Retinal pigment epithelial cell (primary cell): ENCODE measurements around the gene IBSP.

ENCODE experiments used
- DNase-seq: peaks from one replicate; pipeline ENCODE4 v3.0.0-alpha.2; 2010; ENCODE audit warnings: low read depth
- H3K4me3 ChIP-seq: 2 replicates; pipeline ENCODE4 v1.5.1; 2011; ENCODE audit warnings: mild to moderate bottlenecking, low read length, control low read depth, moderate library complexity
- CTCF ChIP-seq: conservative IDR thresholded peaks from 2 replicates; pipeline ENCODE4 v1.5.1; 2011; ENCODE audit warnings: low read depth, low read length, control low read depth, inconsistent platforms

IBSP gene

DNA sequence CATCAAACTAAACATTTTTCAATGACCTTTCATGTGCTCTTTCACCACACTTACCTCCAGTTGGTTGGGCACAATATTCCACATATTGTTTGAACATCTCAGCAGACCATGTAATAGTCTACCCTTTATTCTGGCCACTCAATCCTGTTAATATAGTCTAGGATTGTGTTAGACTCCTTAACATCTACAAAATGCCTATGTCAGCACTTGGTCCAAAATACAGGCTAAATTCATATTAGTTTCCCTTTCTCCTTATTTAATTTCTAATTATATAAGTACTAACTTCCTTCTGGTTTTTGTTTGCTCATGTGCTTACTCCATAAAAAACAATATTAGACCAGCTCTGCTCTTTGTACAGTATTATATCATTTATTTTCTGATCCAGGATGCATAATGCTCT, 54.5 kb downstream of the IBSP start:
- TF ChIP-seq CTCF, result no peak
- no peak overlapping the region for H3K4me3 ChIP-seq

GRCh38 chr4:87855559-87855958, 56.2 kb downstream of the IBSP start:
- TF ChIP-seq CTCF, result no peak
- no peak for DNase-seq
- H3K4me3 ChIP-seq, result no peak overlapping the region

More for the DNA sequence above, 54.5 kb downstream of the IBSP start:
- DNase-seq, result no peak

DNA sequence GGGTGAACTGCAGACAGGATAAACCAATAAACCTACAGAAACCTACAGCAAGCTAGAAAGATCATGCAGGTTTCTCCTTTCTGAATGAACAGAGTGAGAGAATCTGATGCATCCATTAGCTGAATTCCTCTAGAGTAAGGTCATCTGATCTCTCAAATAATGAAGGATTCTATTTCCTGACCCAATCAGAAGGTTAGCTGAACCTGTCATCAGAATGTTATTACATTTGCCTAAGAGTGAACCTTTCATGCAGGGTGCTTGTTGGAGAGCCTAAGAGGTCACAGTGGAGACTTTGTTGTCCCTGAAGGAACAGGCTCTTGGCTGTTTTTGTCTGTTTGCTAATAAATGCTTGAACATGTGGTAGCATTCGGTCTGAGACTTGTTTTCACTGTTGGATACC, 57.5 kb downstream of the IBSP start:
- H3K4me3 ChIP-seq, result no peak overlapping the region
- DNase-seq, result no peak
- no peak for TF ChIP-seq CTCF

GRCh38 chr4:87857789-87858188, 58.4 kb downstream of the IBSP start:
- TF ChIP-seq CTCF, result no peak
- H3K4me3 ChIP-seq, result no peak overlapping the region
- no peak for DNase-seq
